Psoas muscle (tissue), 8 donors: ENCODE results near the gene GNG14. TPM values are rescaled to one million over a fixed set of nuclear protein-coding genes. Genes with fewer than 3 reads are reported as not detected.
"Not testable (repeated sequence)": the region's sequence is repeated elsewhere in the genome, so short reads cannot be mapped to it uniquely, and the experiment has no call there.

Experiments used
- ATAC-seq, 4 donors: fragments of 200-7000 bp; cut with Tn5 transposase; one replicate each; pipeline ENCODE4 v1.9.1; 2020; ENCODE audit warnings: moderate library complexity in 3 of 4, mild to moderate bottlenecking in 2 of 4
- DNase-seq, 2 donors: peaks; one replicate each; pipeline ENCODE4 v3.0.0-alpha.2; 2020
- H3K27ac ChIP-seq: fragments of 200-600 bp; one replicate; pipeline ENCODE4 v1.8.0; 2022
- H3K27me3 ChIP-seq, 3 donors: fragments of 200-600 bp in 1 of 3; one replicate each; pipeline versions ENCODE4 v1.6.1 to v1.8.0; 2013 to 2022; ENCODE audit warnings: low read length in 2 of 3, mild to moderate bottlenecking in 2 of 3, moderate library complexity in 1 of 3; ENCODE audit not compliant: insufficient read depth in 3 of 3
- H3K36me3 ChIP-seq, 2 donors: fragments of 200-600 bp in 1 of 2; one replicate each; pipeline versions ENCODE4 v1.6.1 to v1.8.0; 2013 to 2022; ENCODE audit warnings: low read depth in 1 of 2, mild to moderate bottlenecking in 1 of 2, moderate library complexity in 1 of 2; ENCODE audit not compliant: insufficient read depth in 1 of 2
- H3K4me1 ChIP-seq: fragments of 200-600 bp; one replicate; pipeline ENCODE4 v1.8.0; 2022
- H3K4me3 ChIP-seq: fragments of 200-600 bp; one replicate; pipeline ENCODE4 v1.8.0; 2022; ENCODE audit warnings: mild to moderate bottlenecking
- H3K9me3 ChIP-seq: fragments of 200-600 bp; one replicate; pipeline ENCODE4 v1.8.0; 2022
- CTCF ChIP-seq: fragments of 200-600 bp; IDR thresholded peaks from one replicate; pipeline ENCODE4 v1.8.0; 2022; ENCODE audit warnings: antibody characterized with exemption
- WGBS, 3 donors: extraction: QIAGEN DNeasy Blood & Tissue Kit; methylation state at CpG; one replicate each; pipeline versions ENCODE4 v1.1.6 to v1.1.7; 2013; 5-methylcytosine and 5-hydroxymethylcytosine counted together
- intact Hi-C, 2 donors: fragments of 100-400 bp; cut with DNase I; formaldehyde crosslinking; loops; one replicate each; pipeline versions ENCODE4 v1.11.0 to v1.14.2; 2022
- polyA plus RNA-seq, 3 donors: library from polyadenylated mRNA; stranded (reverse); fragments of 200-250 nt; gene quantifications; one replicate each; pipeline ENCODE4 v1.2.3, GENCODE V29; 2013
- total RNA-seq, 4 donors: library from RNA; stranded (reverse); fragmentation: NEBNext Ultra II Directional in 2 of 4; extraction: Animal tissue kit (Norgen Biotek cat#: 25700) in 2 of 4; gene quantifications; one replicate each; pipeline versions ENCODE4 v1.2.1 to v1.2.4, GENCODE V29; 2021 to 2023
- donor health status: healthy with polysubstance abuse.
- donor health status: DM: no; HTN: no; CAD: no; lungs with moderate emphysema.
- donor health status: Bipolar disorder and iron deficiency.
- donor health status: healthy.
- donor health status: DM: yes; HTN: yes; CAD: no.
- donor health status: DM: no; HTN: no; CAD: no.
- donor health status: DM: no; HTN: no; CAD: no.
- donor health status: DM: yes; HTN: yes; CAD: no.

The GNG14 gene
- total and polyA plus RNA-seq, 7 donors, result not detected

GRCh38 chr19:12642506-12642905, 45.3 kb upstream of the GNG14 start:
- Histone ChIP-seq H3K4me3 (no peak overlapping the region), H3K36me3 (no peaks in the 10 kb centered on the region), H3K4me1 (no peaks in the 10 kb centered on the region), H3K27me3 (no peaks in the 10 kb centered on the region), H3K27ac (no peak overlapping the region), H3K9me3 (no peaks in the 10 kb centered on the region)
- DNase-seq (no peak), ATAC-seq (no peak)
- intact Hi-C loops, result no loop called here
- TF ChIP-seq CTCF, result no peak
- WGBS, 3 donors, result 90 to 91% (median 91%) methylated on average over 26 of the region's 26 CpGs

- DNase-seq, H3K4me1 ChIP-seq, H3K4me3 ChIP-seq, H3K27ac ChIP-seq, ATAC-seq, H3K9me3 ChIP-seq, H3K36me3 ChIP-seq, H3K27me3 ChIP-seq, intact Hi-C loops: not testable (repeated sequence)
- WGBS, 3 donors, result 91 to 94% (median 94%) methylated on average over 14 of the region's 14 CpGs
Observed at GRCh38 chr19:12643716-12644115, 44.1 kb upstream of the GNG14 start.

- DNase-seq, result no peak
- no peak for ATAC-seq
- no peaks in the 10 kb centered on the region for H3K27me3 ChIP-seq
- no peaks in the 10 kb centered on the region for H3K9me3 ChIP-seq
- intact Hi-C loops, result no loop called here
- H3K4me1 ChIP-seq, result peaks cover 10% of the 10 kb centered on the region
- H3K27ac ChIP-seq, result no peak overlapping the region
- H3K4me3 ChIP-seq, result no peak overlapping the region
- WGBS, 3 donors, result 77 to 82% (median 79%) methylated on average over 10 of the region's 10 CpGs
- peaks cover 0 to 7% of the 10 kb centered on the region in 2 donors for H3K36me3 ChIP-seq
- TF ChIP-seq CTCF, result no peak
Observed at GRCh38 chr19:12646551-12646950, 41.2 kb upstream of the GNG14 start.

GRCh38 chr19:12647047-12647446, 40.8 kb upstream of the GNG14 start:
- Histone ChIP-seq H3K27ac (no peak overlapping the region), H3K27me3 (no peaks in the 10 kb centered on the region), H3K4me3 (no peak overlapping the region), H3K9me3 (no peaks in the 10 kb centered on the region), H3K36me3 (peaks cover 0 to 12% of the 10 kb centered on the region in 2 donors), H3K4me1 (peaks cover 10% of the 10 kb centered on the region)
- intact Hi-C loops, result no loop called here
- DNase-seq (no peak), ATAC-seq (peak in 2 of 4 donors; percentile 4 to 16)
- 70 to 75% (median 71%) methylated on average over 8 of the region's 8 CpGs for WGBS, 3 donors
- no peak for TF ChIP-seq CTCF

GRCh38 chr19:12647490-12648071, 40.2 kb upstream of the GNG14 start:
- Histone ChIP-seq H3K4me3 (peak overlapping the region; percentile 56), H3K36me3 (peaks cover 0 to 14% of the 10 kb centered on the region in 2 donors), H3K9me3 (no peaks in the 10 kb centered on the region), H3K27ac (no peak overlapping the region), H3K4me1 (peaks cover 10% of the 10 kb centered on the region), H3K27me3 (no peaks in the 10 kb centered on the region)
- intact Hi-C loops, result no loop called here
- ATAC-seq, result peak; percentile 90 to 96 (median 94)
- TF ChIP-seq CTCF, result no peak
- peak; percentile 71 to 88 for DNase-seq
- 8 to 12% (median 11%) methylated on average over 23 to 31 of the region's 31 CpGs for WGBS, 3 donors
